VCaP (cell line): ENCODE results near the gene CASTOR1.
A peak's percentile ranks its signal among the peaks of the same experiment; 100 is the strongest.

Source experiments
- H3K27ac ChIP-seq: fragments of 450-650 bp; 2 replicates; pipeline ENCODE4 v1.5.1; 2017
- TF ChIP-seq, protein P1 (sequence below): fragments of 450-650 bp; conservative IDR thresholded peaks from 2 replicates; pipeline ENCODE4 v1.5.1; 2017; ENCODE audit warnings: mild to moderate bottlenecking, moderate library complexity

Gene CASTOR1

GRCh38 chr22:30308518-30309230 is 19.4 kb upstream of the CASTOR1 start:
- TF ChIP-seq, protein P1, sequence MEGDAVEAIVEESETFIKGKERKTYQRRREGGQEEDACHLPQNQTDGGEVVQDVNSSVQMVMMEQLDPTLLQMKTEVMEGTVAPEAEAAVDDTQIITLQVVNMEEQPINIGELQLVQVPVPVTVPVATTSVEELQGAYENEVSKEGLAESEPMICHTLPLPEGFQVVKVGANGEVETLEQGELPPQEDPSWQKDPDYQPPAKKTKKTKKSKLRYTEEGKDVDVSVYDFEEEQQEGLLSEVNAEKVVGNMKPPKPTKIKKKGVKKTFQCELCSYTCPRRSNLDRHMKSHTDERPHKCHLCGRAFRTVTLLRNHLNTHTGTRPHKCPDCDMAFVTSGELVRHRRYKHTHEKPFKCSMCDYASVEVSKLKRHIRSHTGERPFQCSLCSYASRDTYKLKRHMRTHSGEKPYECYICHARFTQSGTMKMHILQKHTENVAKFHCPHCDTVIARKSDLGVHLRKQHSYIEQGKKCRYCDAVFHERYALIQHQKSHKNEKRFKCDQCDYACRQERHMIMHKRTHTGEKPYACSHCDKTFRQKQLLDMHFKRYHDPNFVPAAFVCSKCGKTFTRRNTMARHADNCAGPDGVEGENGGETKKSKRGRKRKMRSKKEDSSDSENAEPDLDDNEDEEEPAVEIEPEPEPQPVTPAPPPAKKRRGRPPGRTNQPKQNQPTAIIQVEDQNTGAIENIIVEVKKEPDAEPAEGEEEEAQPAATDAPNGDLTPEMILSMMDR: no peak
- peak overlapping the region; percentile 85 for H3K27ac ChIP-seq

GRCh38 chr22:30308093-30308492 is 18.8 kb upstream of the CASTOR1 start:
- peak overlapping the region; percentile 85 for H3K27ac ChIP-seq
- TF ChIP-seq, protein P1: no peak

DNA sequence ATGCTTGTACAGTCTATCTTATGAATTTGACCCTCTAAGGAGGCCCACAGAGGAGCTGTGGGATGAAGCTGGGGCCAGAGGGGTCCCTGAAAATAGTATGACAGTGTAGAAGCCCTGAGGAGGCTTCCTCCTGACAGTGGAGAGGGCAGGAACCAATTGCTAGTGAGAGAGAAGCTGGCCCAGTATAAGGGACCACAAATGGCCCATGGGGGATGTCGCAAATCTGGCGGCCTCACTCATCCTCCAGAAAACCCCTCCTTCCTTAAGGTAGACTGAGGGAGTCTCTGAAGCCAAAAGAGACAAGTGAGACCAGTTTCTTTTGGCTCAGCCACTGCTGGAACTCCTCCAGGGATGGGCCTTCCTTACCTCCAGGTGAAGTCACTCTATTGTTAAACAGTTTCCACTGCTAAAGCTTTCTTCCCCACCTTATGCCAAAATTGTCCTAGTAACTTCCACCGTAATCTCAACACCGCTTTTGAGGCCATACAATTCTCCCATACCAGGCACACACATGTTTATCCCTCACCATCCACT is 17.8 kb upstream of the CASTOR1 start:
- peak overlapping the region; percentile 85 for H3K27ac ChIP-seq
- TF ChIP-seq, protein P1: no peak

DNA sequence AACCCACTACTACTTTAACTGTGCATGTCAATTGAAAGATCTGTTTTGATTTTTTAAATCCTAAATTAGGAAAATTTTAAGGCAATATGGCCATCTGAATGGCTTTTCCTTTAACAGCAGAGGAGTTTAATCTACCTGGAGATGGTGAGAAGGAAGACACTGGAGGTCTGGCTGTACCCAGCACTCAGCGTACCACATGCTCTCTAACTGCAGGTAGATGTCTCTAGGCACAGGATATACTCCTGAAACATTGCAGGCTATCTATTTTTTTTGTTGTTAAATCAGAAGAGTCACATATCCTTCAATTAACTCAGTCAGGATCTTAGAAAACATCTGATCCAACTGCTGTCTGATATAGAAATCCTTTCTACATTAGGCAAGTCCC is 17.3 kb upstream of the CASTOR1 start:
- peak overlapping the region; percentile 85 for H3K27ac ChIP-seq
- TF ChIP-seq, protein P1: no peak

DNA sequence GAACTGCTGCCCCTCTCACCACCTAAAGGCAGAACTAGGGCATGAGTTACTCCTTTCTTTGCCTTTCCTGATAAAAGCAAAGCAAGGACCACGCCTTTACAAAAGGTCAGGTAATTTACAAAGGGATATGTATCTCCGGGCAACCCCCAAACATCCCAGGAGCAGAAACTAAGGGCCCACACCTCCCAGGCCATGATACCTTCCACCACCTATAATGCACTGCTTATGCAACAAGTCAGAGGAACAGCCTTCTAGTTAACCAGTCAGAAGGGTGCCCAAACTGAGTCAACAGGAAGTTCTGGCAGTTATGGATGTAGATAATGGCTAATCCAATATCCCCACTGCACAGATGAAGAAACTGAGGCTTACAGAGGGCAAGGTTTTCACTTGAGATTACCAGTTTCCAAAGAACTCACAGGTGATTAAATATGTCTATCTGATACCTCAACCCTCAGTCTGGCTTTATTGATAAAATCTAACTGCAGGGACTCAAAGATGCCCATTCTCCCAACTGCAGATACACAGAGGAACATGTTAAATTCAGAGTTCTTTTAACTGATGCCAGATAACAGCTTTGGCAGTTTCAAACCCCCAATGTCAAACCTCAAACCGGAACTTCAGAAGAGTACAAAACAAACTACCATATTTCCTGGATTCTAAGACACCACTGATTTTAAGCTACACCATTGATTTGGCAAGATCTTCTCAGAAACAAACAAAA is 16.8 kb upstream of the CASTOR1 start:
- peak overlapping the region; percentile 85 for H3K27ac ChIP-seq
- TF ChIP-seq, protein P1: no peak

- peak overlapping the region; percentile 85 for H3K27ac ChIP-seq
- TF ChIP-seq, protein P1: no peak
These were observed 16.2 kb upstream of the CASTOR1 start for GRCh38 chr22:30305519-30305905.

GRCh38 chr22:30304495-30305244 is 15.4 kb upstream of the CASTOR1 start:
- TF ChIP-seq, protein P1: no peak
- peak overlapping the region; percentile 85 for H3K27ac ChIP-seq
